Measurements from ENCODE around the gene PSMB2. TPM values are rescaled to one million over a fixed set of nuclear protein-coding genes. Genes with fewer than 3 reads are reported as not detected.
"Not testable (repeated sequence)": the region's sequence is repeated elsewhere in the genome, so short reads cannot be mapped to it uniquely, and the experiment has no call there.

The PSMB2 gene
- total RNA-seq, 2 experiments from 2014 or later = 82.4 to 86.6 TPM

GRCh38 chr1:35590476-35591040, 50.8 kb downstream of the PSMB2 start:
- no peaks in the 10 kb centered on the region for H3K9me3 Mint-ChIP-seq (ENCODE audit: insufficient read depth)
- H3K27me3 Mint-ChIP-seq (ENCODE audit: low read depth) = no peaks in the 10 kb centered on the region
- H3K4me1 Mint-ChIP-seq (ENCODE audit: low read depth) = peaks cover 16% of the 10 kb centered on the region
- peaks cover 3% of the 10 kb centered on the region for H3K36me3 Mint-ChIP-seq (ENCODE audit: low read depth)
- ATAC-seq (no peak), DNase-seq (no peak)
- POLR2A ChIA-PET = no interaction called here
- CTCF ChIA-PET = no interaction called here
- H3K27ac Mint-ChIP-seq = no peak overlapping the region
- H3K4me3 Mint-ChIP-seq = no peak overlapping the region

DNA sequence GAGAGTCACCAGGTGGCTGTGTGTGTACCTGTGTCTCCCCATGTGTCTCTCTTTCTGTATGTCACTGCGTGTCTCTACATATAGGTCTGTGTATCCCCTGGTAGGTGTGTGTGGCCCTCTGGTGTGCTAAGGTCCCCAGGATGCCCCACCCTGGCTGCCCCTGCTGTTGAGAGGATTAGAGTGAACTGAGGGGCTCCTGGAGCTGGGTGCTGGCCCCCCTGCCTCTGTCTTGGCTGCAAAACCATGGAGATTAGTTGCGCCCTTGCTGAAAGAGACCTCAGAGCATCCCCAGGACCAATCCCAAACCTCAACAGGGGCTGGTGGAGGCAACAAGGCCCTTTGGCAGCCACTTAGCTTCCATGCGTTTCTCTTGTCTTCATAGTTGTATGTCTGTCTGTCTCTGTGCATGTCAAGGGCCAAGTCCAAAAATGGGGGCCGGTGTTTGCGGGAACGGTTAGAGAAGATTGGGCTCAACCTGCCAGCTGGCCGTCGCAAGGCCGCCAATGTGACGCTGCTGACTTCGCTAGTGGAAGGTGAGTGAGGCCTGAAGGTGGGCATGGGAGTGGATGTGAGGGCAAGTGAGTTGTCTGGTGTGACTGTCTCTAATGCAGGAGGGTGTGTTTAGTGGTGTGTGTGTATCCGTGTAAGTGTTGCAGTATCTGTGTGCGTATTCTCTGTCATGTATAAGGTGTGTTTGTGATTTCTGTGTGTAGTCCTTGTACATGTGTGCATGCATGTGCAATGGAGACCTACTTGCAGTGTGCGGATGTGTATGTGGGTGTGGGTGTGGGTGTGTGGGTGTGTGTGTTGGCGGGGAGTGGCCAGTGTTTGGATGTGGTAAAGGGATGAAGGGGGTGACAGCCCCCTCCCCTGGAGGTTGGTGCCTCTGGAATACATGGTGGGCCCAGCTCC, 51.6 kb downstream of the PSMB2 start:
- H3K4me3 Mint-ChIP-seq = no peak overlapping the region
- no peaks in the 10 kb centered on the region for H3K9me3 Mint-ChIP-seq (ENCODE audit: insufficient read depth)
- H3K27ac Mint-ChIP-seq = peak overlapping the region; percentile 5
- POLR2A ChIA-PET = no interaction called here
- no peaks in the 10 kb centered on the region for H3K27me3 Mint-ChIP-seq (ENCODE audit: low read depth)
- no peak for DNase-seq
- ATAC-seq = no peak
- CTCF ChIA-PET = no interaction called here
- peaks cover 16% of the 10 kb centered on the region for H3K4me1 Mint-ChIP-seq (ENCODE audit: low read depth)
- H3K36me3 Mint-ChIP-seq (ENCODE audit: low read depth) = peaks cover 3% of the 10 kb centered on the region

DNA sequence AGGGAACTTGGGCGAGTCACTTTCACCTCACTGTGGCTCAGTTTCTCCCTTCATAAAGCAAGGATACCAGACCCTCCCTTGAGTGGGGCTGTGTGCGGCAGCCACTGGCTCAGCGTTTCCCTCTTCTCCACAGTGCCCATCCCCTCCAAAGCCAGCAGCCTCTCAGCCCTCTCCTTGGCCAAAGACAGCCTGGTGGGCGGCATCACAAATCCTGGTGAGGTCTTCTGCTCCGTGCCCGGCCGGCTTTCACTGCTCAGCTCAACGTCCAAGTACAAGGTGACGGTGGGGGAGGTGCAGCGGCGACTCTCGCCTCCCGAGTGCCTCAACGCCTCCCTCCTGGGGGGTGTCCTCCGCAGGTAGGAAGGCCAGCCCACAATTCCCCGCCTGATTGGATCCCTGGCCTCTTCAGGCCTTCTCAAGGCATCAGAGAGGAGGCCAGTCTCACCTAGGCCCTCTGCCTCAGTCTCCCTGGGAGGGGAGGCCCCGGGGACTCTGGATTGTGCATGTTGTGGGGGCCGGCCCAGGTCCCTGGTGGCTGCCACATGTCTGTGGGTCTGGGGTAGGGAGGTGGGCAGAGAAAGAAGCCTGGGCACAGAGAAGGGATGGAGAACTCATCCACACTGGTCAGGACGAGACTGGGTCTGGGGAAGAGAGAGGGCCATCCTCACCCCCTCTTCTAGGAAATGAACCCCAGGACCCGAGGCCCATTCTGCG, 53.0 kb downstream of the PSMB2 start:
- Mint-ChIP-seq H3K27me3 (ENCODE audit: low read depth) (no peaks in the 10 kb centered on the region), H3K4me3 (no peak overlapping the region), H3K36me3 (ENCODE audit: low read depth) (peaks cover 3% of the 10 kb centered on the region), H3K9me3 (ENCODE audit: insufficient read depth) (no peaks in the 10 kb centered on the region), H3K27ac (no peak overlapping the region), H3K4me1 (ENCODE audit: low read depth) (peaks cover 9% of the 10 kb centered on the region)
- POLR2A ChIA-PET = interaction anchor here (1.5 kb wide), 1 partner anchor 181 kb away, joined by 3 read pairs; no protein-coding TSS in a partner anchor
- DNase-seq = no peak
- ATAC-seq = no peak
- CTCF ChIA-PET = no interaction called here

- ChIA-PET CTCF (no interaction called here), POLR2A (interaction anchor here (1.5 kb wide), 1 partner anchor 181 kb away, joined by 3 read pairs; no protein-coding TSS in a partner anchor)
- DNase-seq = no peak
- H3K27ac Mint-ChIP-seq = no peak overlapping the region
- H3K4me1 Mint-ChIP-seq (ENCODE audit: low read depth) = peaks cover 3% of the 10 kb centered on the region
- H3K27me3 Mint-ChIP-seq (ENCODE audit: low read depth) = no peaks in the 10 kb centered on the region
- ATAC-seq = no peak
- peaks cover 3% of the 10 kb centered on the region for H3K36me3 Mint-ChIP-seq (ENCODE audit: low read depth)
- H3K4me3 Mint-ChIP-seq = no peak overlapping the region
- no peaks in the 10 kb centered on the region for H3K9me3 Mint-ChIP-seq (ENCODE audit: insufficient read depth)
Measured at GRCh38 chr1:35587736-35588135, 53.6 kb downstream of the PSMB2 start.

GRCh38 chr1:35586808-35587207, 54.5 kb downstream of the PSMB2 start:
- no peaks in the 10 kb centered on the region for H3K27me3 Mint-ChIP-seq (ENCODE audit: low read depth)
- H3K27ac Mint-ChIP-seq = no peak overlapping the region
- no peaks in the 10 kb centered on the region for H3K9me3 Mint-ChIP-seq (ENCODE audit: insufficient read depth)
- CTCF ChIA-PET = interaction anchor here (1.1 kb wide), 1 partner anchor 18 kb away, joined by 3 read pairs; no protein-coding TSS in a partner anchor
- no peak for ATAC-seq
- H3K4me3 Mint-ChIP-seq = no peak overlapping the region
- peaks cover 3% of the 10 kb centered on the region for H3K36me3 Mint-ChIP-seq (ENCODE audit: low read depth)
- no peaks in the 10 kb centered on the region for H3K4me1 Mint-ChIP-seq (ENCODE audit: low read depth)
- POLR2A ChIA-PET = interaction anchor here (1.5 kb wide), 1 partner anchor 182 kb away, joined by 3 read pairs; no protein-coding TSS in a partner anchor
- no peak for DNase-seq

DNA sequence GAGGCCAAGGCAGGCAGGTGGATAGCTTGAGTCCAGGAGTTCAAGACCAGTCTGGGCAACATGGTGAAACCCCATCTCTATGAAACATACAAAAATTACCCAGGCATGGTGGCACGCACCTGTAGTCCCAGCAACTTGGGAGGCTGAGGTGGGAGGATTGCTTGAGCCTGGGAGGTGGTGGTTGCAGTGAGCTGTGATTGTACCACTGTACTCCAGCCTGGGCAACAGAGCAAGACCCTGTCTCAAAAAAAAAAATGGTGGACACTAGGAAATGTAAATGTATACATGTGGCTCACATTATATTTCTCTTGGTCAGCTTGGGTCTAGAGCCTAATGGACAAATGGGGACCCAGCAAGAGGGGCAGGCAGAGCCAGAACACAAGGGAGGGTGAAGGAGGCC, 55.5 kb downstream of the PSMB2 start:
- H3K9me3 Mint-ChIP-seq (ENCODE audit: insufficient read depth); ATAC-seq; POLR2A ChIA-PET; DNase-seq; H3K4me3 Mint-ChIP-seq; H3K4me1 Mint-ChIP-seq (ENCODE audit: low read depth); H3K36me3 Mint-ChIP-seq (ENCODE audit: low read depth); H3K27me3 Mint-ChIP-seq (ENCODE audit: low read depth); H3K27ac Mint-ChIP-seq: not testable (repeated sequence)
- CTCF ChIA-PET = interaction anchor here (1.3 to 1.7 kb wide), 2 partner anchors 48 to 142 kb away, joined by 3 to 4 read pairs; no protein-coding TSS in a partner anchor

DNA sequence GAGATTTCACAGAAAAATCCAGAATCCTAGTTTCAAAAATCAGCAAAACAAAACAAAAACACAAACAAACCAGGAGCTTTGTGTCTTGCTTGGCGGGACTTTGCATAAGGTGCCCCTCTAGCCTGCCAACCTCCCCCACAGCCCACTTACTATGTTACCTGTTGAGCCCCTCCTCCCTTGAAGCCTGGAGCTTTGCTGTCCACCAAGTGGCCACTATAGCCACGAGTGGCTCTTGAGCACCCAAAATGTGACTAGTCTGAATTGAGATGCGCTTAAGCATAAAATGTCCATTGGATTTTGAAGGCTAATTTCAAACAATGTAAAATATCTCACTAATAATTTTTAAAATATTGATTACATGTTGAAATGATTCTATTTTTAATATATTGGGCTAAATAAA, 56.0 kb downstream of the PSMB2 start:
- POLR2A ChIA-PET = no interaction called here
- Mint-ChIP-seq H3K27ac (no peak overlapping the region), H3K9me3 (ENCODE audit: insufficient read depth) (no peaks in the 10 kb centered on the region), H3K4me1 (ENCODE audit: low read depth) (no peaks in the 10 kb centered on the region), H3K4me3 (no peak overlapping the region), H3K36me3 (ENCODE audit: low read depth) (no peaks in the 10 kb centered on the region), H3K27me3 (ENCODE audit: low read depth) (no peaks in the 10 kb centered on the region)
- CTCF ChIA-PET = interaction anchor here (1.0 to 1.7 kb wide), 3 partner anchors 20 to 142 kb away, joined by 3 to 5 read pairs (median 4); no protein-coding TSS in a partner anchor
- no peak for DNase-seq
- no peak for ATAC-seq

DNA sequence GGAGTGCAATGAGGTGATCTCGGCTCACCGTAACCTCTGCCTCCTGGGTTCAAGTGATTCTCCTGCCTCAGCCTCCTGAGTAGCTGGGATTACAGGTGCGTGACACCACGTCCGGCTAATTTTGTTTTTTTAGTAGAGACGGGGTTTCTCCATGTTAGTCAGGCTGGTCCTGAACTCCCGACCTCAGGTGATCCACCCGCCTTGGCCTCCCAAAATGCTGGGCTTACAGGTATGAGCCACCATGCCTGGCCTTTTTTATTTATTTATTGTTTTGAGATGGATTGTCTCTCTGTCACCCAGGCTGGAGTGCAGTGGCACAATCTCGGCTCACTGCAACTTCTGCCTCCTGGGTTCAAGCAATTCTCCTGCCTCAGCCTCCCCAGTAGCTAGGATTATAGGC, 59.7 kb downstream of the PSMB2 start:
- H3K4me1 Mint-ChIP-seq (ENCODE audit: low read depth) = peaks cover 15% of the 10 kb centered on the region
- H3K36me3 Mint-ChIP-seq (ENCODE audit: low read depth); DNase-seq; ATAC-seq; H3K27ac Mint-ChIP-seq; H3K27me3 Mint-ChIP-seq (ENCODE audit: low read depth); POLR2A ChIA-PET; H3K9me3 Mint-ChIP-seq (ENCODE audit: insufficient read depth); H3K4me3 Mint-ChIP-seq: not testable (repeated sequence)
- CTCF ChIA-PET = interaction anchor here (0.8 to 1.2 kb wide), 3 partner anchors 13 to 134 kb away, joined by 3 to 4 read pairs (median 3); no protein-coding TSS in a partner anchor

GRCh38 chr1:35580949-35581388, 60.4 kb downstream of the PSMB2 start:
- no peak for ATAC-seq
- POLR2A ChIA-PET = no interaction called here
- Mint-ChIP-seq H3K4me1 (ENCODE audit: low read depth) (peaks cover 22% of the 10 kb centered on the region), H3K9me3 (ENCODE audit: insufficient read depth) (no peaks in the 10 kb centered on the region), H3K4me3 (no peak overlapping the region), H3K36me3 (ENCODE audit: low read depth) (peaks cover 6% of the 10 kb centered on the region), H3K27me3 (ENCODE audit: low read depth) (peaks cover 3% of the 10 kb centered on the region), H3K27ac (no peak overlapping the region)
- CTCF ChIA-PET = interaction anchor here (0.8 to 0.9 kb wide), 2 partner anchors 12 to 135 kb away, joined by 3 to 4 read pairs; no protein-coding TSS in a partner anchor
- DNase-seq = no peak

DNA sequence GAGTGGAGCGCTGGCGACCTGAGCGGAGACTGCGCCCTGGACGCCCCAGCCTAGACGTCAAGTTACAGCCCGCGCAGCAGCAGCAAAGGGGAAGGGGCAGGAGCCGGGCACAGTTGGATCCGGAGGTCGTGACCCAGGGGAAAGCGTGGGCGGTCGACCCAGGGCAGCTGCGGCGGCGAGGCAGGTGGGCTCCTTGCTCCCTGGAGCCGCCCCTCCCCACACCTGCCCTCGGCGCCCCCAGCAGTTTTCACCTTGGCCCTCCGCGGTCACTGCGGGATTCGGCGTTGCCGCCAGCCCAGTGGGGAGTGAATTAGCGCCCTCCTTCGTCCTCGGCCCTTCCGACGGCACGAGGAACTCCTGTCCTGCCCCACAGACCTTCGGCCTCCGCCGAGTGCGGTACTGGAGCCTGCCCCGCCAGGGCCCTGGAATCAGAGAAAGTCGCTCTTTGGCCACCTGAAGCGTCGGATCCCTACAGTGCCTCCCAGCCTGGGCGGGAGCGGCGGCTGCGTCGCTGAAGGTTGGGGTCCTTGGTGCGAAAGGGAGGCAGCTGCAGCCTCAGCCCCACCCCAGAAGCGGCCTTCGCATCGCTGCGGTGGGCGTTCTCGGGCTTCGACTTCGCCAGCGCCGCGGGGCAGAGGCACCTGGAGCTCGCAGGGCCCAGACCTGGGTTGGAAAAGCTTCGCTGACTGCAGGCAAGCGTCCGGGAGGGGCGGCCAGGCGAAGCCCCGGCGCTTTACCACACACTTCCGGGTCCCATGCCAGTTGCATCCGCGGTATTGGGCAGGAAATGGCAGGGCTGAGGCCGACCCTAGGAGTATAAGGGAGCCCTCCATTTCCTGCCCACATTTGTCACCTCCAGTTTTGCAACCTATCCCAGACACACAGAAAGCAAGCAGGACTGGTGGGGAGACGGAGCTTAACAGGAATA, 64.0 kb downstream of the PSMB2 start:
- Mint-ChIP-seq H3K9me3 (ENCODE audit: insufficient read depth) (no peaks in the 10 kb centered on the region), H3K4me1 (ENCODE audit: low read depth) (peaks cover 34% of the 10 kb centered on the region), H3K27me3 (ENCODE audit: low read depth) (peaks cover 8% of the 10 kb centered on the region), H3K4me3 (peak overlapping the region; percentile 81), H3K27ac (peak overlapping the region; percentile 94), H3K36me3 (ENCODE audit: low read depth) (peaks cover 10% of the 10 kb centered on the region)
- ATAC-seq (peak; percentile 87), DNase-seq (peak; percentile 85)
- ChIA-PET CTCF (interaction anchor here (0.6 to 3.4 kb wide), 7 partner anchors 9 to 150 kb away, joined by 3 to 26 read pairs (median 5); no protein-coding TSS in a partner anchor), POLR2A (interaction anchor here (1.2 to 1.9 kb wide), 3 partner anchors 9 to 192 kb away, joined by 5 to 10 read pairs (median 10); partner anchors contain the start of genes CLSPN, KIAA0319L and NCDN)

- ChIA-PET CTCF (interaction anchor here (1.0 to 3.4 kb wide), 3 partner anchors 8 to 139 kb away, joined by 5 to 26 read pairs (median 13); no protein-coding TSS in a partner anchor), POLR2A (interaction anchor here (1.9 kb wide), 1 partner anchor 192 kb away, joined by 10 read pairs; the partner anchor contains the start of gene CLSPN)
- H3K4me1 Mint-ChIP-seq (ENCODE audit: low read depth) = peaks cover 34% of the 10 kb centered on the region
- H3K27me3 Mint-ChIP-seq (ENCODE audit: low read depth) = peaks cover 12% of the 10 kb centered on the region
- DNase-seq; ATAC-seq; H3K9me3 Mint-ChIP-seq (ENCODE audit: insufficient read depth); H3K36me3 Mint-ChIP-seq (ENCODE audit: low read depth): not testable (repeated sequence)
- peak overlapping the region; percentile 87 for H3K27ac Mint-ChIP-seq
- peak overlapping the region; percentile 74 for H3K4me3 Mint-ChIP-seq
Measured at GRCh38 chr1:35576766-35577070, 64.6 kb downstream of the PSMB2 start.
